Body of pancreas (tissue), 4 donors: ENCODE measurements around the gene CLMN. TPM values are rescaled to one million over a fixed set of nuclear protein-coding genes. Genes with fewer than 3 reads are reported as not detected.

Experiments
- microRNA-seq, 2 donors: library from miRNA; unstranded; fragments of <30 nt; microRNA quantifications; one replicate each; pipeline ENCODE4, GENCODE V29; 2016; ENCODE audit warnings: borderline number of aligned reads in 2 of 2, borderline replicate concordance in 2 of 2
- small RNA-seq: library from RNA; depleted of rRNA; stranded (forward); fragments of <200 nt; gene quantifications from one replicate; pipeline ENCODE3, GENCODE V24; 2016
- total RNA-seq, 2 donors: library from RNA; depleted of rRNA; stranded (reverse); fragments of >200 nt; gene quantifications; one replicate each; pipeline ENCODE4 v1.1.0, GENCODE V29; 2016

The CLMN gene
- total RNA-seq, 2 donors from 2014 or later, result 53.7 to 54.7 TPM

Small RNA genes within 50 kb of the gene (microRNA-seq; reads per million reads assigned to microRNA genes)
- 4.0 to 5.6 reads per million in 2 donors for gene MIR3173

Small RNA genes within 50 kb of the gene (small RNA-seq; reads per million reads assigned to genes)
- not detected for gene MIR3173

Other genes with a start within 250 kb of the CLMN start
- 10 to 100 TPM; 47.7 to 85.0 TPM for gene DICER1, start 162.4 kb downstream of the CLMN start, total RNA-seq
- gene SYNE3, start 196.7 kb upstream of the CLMN start, total RNA-seq, result 1 to 10 TPM; 7.0 to 7.3 TPM
- gene GLRX5, start 215.1 kb upstream of the CLMN start, total RNA-seq, result 10 to 100 TPM; 21.5 to 49.1 TPM